HTR-8/SVneo (cell line): ENCODE data around the gene GSC.
"Not testable (repeated sequence)": the region's sequence is repeated elsewhere in the genome, so short reads cannot be mapped to it uniquely, and the experiment has no call there.

Experiments used
- DNase-seq: peaks from one replicate; pipeline ENCODE4 v3.0.0; 2011; ENCODE audit warnings: low spot score, mixed read lengths; ENCODE audit not compliant: insufficient read length
- FAIRE-seq: peaks from 2 replicates; lab custom pipeline; 2011; peaks lifted over from hg19 to GRCh38; lab: Jason Lieb, UNC

Gene GSC

GRCh38 chr14:94769391-94770250 lies at the start of gene GSC:
Gene GSC (minus strand): TSS chr14:94770113. CDS start chr14:94770015, 98 bp downstream.
- DNase-seq (peak; percentile 73), FAIRE-seq (peak; percentile 72)

DNA sequence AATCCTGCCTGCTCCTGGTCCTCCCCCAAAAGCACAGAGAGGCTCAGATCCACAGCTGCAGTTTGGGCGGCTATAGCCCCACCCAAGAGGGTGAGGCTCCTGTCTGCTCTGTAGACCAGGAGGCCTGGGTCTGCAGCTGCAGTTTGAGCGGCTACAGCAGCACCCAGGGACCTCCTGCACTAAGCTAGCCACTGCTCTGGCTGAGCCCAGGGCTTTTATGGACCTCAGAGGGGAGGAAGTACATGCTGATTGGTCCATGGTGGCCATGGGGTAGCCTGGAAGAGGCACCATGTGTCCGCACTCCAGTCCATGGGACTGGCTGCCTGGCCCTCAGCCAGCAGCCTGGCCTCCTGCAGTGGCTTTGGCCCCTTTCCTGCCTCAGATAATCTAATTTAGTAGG lies 49.6 kb upstream of the GSC start:
- FAIRE-seq (no peak), DNase-seq (no peak)

DNA sequence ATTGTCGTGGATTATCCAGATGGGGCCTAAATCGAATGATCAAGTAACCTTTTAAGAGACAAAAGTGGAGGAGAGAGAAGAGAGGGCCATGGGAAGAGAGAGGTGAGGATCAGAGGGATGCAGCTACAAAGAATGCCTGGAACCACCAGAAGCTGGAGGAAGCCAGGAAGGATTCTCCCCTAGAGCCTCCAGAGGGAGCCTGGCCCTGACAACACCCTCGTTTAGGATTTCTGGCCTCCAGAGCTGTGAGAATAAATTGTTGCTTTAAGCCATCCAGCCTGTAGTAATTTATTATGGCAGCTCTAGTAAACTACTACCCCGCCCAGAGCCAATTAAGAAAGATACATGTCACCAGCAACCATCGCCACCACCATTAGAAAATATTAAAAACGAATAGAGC lies 46.2 kb upstream of the GSC start:
- FAIRE-seq (no peak), DNase-seq (no peak)

DNA sequence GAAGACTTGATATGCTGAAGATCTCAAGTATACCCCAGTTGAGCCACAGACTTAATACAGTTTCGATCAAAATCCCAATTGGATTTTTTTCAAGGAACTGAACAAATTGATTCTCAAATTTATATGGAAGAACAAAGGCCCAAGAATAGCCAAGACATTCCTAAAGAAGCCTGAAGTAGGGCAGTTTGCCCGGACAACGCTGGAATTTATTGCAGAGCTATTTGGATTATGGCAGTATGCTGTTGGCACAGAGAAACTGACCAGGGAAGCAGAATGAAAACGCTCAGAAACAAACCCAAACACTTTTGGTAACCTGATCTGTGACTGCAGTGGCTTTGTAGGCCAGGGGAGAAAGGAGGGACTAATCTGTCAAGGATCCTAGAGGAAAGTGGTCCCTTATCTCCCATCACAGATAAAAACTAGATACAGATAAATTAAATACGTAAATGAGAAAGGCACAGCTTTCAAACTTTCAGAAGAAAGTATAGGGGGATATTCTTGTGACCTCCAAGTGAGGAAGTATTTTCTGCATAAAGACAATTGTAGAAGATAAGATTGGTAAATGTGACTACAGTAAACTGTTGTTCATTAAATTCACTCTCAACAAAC lies 35.9 kb upstream of the GSC start:
- DNase-seq (no peak), FAIRE-seq (no peak)

DNA sequence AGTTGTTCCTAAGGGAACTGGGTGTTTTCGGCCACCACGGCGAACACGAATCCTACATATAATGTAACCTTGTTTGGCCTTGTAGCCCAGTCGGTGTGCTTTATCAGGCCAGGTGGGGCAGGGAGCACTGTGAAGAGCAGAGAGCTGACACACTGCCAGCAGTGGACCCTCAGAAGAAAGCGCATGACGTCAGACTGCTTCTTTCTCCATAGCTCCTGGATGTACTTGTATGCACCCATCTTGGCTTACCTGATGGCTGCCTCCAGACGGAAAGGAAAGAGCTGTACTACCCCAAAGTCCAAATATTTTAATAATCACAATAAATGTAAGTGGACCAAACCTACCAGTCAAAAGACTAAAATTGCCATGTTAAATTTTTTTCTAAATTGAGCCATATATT lies 31.3 kb upstream of the GSC start:
- DNase-seq (no peak), FAIRE-seq (no peak)

DNA sequence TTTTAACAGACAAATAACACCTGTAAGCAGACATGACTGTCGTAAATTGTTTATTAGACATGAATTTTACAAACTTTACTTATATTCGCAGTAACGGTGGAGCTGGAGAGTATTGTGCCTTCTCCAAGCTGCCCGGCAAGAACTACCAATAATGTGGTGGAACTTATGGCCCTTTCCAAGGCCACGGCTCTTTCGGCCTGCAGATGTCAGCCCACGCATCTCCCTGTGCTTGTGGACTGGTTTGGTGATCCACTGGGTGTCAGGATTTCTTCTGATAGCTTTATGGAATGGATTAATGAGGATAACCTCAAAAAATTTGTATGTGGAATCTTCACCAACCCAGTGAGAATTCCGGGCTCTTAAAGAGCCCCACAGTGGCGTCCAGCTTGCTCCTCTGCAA lies 30.9 kb upstream of the GSC start:
- not testable (repeated sequence) for DNase-seq, FAIRE-seq

- DNase-seq (no peak), FAIRE-seq (no peak)
Observed at GRCh38 chr14:94797887-94798286, 28.0 kb upstream of the GSC start.

GRCh38 chr14:94796278-94796677 lies 26.4 kb upstream of the GSC start:
- no peak for FAIRE-seq
- no peak for DNase-seq

DNA sequence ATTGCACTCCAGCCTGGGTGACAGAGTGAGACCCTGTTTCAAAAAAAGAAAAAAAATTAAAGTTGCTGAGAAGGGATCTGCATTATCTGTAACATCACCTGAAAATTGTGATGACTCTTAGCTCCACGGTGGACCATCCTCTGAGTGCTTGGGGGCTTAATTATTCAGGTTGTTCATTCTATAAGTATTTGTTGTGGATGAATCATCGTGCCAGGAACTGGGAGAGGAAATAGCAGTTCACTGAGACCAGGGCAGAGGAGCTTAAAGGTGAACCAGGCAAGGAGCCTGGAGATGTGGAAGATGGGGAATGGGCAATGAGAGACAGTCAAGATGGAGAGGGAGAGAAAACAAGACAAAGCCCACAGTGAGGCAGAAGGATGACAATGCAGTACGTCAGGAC lies 25.5 kb upstream of the GSC start:
- DNase-seq (peak; percentile 45), FAIRE-seq (no peak)

DNA sequence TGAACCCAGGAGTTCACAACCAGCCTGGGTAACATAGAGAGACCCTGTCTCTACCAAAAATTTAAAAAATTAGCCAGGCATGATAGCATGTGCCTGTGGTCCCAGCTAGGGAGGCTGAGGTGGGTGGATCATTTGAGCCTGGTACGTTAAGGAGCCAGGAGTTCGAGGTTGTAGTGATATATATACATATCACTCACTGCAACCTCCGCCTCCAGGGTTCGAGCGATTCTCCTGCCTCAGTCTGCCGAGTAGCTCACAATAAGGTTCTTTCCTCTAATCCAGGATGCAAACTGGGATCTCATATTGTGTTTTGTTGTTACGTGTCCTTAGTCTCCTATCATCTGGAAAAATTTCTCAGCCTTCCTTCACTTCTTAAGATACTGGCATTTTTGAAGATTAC lies 24.0 kb upstream of the GSC start:
- FAIRE-seq = no peak

DNA sequence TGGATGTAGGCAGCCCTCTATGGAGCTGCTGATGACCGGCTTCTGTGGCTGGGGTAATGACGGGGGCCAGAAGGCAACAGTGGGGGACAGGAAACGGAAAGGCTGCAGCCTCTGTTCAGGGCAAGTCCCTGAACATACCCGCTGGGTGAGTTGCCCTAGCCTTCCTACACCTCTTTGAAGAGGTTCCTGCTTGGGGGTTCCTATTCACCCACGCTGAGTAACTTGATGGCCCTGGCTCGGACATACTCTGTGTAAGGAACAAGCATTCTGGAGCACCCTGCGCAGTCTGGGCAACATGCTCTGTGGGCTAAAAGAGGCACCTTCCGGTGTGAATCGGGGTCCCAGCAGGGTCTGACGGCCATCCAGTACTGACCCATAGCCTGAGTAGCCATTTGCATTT lies 17.7 kb upstream of the GSC start:
- DNase-seq (no peak), FAIRE-seq (no peak)

More for the DNA sequence above, 24.0 kb upstream of the GSC start:
- DNase-seq = no peak

DNA sequence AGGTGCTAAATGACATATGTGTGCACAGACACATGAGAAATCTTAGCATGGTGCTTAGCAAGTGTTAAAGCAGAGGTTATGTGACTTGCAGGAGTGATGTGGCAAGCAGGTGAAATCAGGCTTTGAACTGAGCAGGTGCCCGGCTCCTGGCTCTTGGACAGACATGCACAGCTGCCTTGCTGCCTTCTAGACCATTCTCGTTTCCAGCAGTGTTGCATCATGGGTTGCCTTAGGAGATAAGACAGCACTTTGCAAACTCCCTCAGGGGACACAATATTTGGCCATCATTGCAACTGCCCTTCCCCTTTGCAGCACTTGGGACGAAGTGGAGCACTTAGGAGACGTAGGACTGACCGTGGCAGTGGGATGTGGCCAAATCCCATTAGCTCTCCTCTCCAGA lies 17.2 kb upstream of the GSC start:
- DNase-seq = no peak
- FAIRE-seq = no peak

GRCh38 chr14:94780536-94781399 lies 10.9 kb upstream of the GSC start:
- FAIRE-seq = no peak
- DNase-seq = no peak

DNA sequence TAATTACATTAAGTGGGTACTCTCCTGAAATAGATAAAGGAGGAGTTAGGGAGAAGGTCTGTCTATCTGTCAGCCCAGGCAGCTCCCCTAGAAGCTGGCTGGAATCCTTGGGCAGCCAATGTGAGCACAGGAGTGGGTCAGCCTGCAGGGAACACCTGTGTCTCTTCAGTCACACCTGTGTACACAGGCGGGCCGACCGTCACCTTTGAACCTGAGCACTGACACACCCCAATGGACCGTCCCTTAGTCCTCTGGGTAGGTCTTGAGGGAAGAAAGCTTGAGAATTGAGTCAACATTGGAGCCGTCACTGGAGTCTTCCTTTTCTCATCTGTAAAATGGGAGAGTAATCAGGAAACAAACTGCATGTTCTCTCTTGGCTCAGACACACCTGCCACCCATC lies 9.8 kb upstream of the GSC start:
- DNase-seq (no peak), FAIRE-seq (no peak)

- peak; percentile 26 for DNase-seq
- FAIRE-seq = no peak
Observed at GRCh38 chr14:94775871-94776210, 5.9 kb upstream of the GSC start.

GRCh38 chr14:94775091-94775870 lies 5.4 kb upstream of the GSC start:
- DNase-seq (no peak), FAIRE-seq (no peak)

DNA sequence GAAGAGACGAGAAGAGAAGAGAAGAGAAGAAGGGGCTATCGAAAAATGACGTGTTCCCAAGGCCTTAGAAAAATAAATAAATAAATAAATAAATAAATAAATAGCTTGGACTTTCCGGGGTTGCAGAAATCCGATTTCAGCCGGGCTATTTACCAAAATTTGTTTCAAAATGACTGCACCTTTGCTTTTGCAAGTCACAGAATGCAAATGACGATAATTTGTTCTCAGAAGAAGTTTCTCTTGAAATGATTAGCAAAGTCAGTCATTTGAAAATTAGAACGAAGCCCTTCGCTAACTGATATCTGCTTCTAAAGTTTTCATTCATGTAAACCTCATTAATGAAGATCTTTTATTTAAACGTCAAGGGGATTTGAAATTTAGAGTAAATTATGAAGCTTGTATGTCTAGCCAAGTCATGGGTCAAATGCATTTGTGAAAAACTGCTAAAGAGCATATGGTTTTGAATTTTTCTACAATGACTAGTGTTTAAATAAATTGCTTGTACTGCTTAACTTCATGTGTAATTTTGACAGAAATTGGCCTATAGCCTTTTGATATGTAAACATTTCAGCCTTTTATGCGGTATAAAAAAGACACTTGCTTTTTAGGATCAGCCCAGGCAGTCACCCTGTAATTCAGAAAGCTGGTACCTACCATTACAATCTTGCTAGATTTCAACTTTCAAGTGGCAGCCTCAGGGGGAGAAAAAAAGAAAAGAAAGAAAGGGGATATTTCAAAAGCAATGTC lies 4.6 kb upstream of the GSC start:
- no peak for DNase-seq
- no peak for FAIRE-seq

DNA sequence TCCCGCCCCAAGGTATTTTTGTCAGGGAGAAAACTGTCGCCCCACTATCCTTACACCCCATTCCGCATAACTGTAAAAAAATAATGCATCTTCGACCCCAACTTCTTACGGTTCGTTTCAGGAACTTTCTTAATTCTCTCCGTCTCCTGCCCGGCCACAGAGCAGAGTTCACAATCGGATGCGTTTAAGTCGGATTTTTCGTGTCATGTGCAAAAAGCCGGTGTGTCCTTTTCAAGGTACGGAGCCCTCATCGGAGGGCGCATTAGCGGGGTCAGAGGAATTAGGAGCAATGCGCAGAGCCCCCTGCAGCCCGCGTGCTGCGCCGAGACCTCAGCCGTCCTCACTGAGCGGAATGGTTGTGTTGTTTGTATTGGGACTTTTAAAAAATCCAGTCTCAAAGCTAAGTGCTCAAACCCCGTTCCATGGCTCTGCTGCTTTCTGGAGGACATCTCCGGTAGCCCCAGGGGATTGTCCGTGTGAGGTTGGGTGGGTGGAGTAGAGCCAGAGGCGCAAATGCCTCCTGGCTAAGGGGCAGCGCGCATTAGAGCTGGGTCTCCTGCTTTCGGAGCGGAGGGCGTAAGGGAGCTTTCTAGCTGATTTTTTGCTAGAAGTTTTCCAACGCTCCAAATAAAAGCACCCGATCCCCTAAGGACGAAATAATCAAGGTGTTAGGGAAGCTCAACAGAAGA lies 3.9 kb upstream of the GSC start:
- DNase-seq (no peak), FAIRE-seq (no peak)

- FAIRE-seq (no peak), DNase-seq (no peak)
Observed at GRCh38 chr14:94773061-94773648, 3.2 kb upstream of the GSC start.
